ENCODE results near the gene C12orf76. TPM values are rescaled to one million over a fixed set of nuclear protein-coding genes. Genes with fewer than 3 reads are reported as not detected.
A peak's percentile ranks its signal among the peaks of the same experiment; 100 is the strongest.

The C12orf76 gene
- total and polyA plus RNA-seq, 9 of the 15 experiments (the other 6 are each of a cell fraction or from before 2014, with no cell fraction given), result 6.3 to 38.6 (median 12.3) TPM

DNA sequence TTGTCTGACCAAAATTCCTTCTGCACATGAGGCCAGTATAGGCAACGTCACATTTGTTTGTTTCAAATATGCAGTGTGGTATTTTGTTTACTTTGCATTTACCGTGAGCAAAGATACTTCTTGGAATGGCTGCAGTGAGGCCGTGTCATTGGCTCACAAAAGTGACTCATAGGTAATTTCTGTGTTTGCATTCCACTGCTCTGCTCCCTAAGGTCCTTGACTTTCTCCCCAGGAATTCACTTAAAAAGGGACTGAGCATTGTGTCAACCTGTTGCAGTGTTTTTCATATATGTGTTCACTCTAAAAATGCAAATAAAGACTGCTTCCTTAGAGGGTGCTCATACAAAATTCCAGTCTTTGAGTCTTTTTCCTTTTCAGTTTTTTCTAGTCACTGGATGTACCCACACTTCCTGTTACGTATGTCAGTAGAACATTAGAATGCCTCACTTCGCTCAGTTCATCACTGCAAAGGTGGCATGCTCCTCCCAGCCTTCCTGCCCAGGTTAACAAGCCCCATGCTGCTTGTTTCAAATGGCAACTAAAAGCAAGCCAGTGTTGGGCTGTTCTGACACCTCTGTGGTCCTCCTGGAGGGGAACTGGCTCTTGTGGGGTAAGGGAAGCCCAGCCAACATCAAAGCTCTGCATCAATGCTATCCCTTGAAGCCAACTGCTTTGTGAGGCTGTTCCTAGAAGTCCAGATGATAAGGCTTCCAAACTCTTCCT lies 9.1 kb downstream of the C12orf76 start (continued):
- TF ChIP-seq FOSL1 (tag; conservative IDR thresholded peaks at IDR 0.05) (peak; percentile 83), CTBP1 (IDR thresholded peaks at IDR 0.05; ENCODE audit: borderline replicate concordance) (no peak), DPF2 (IDR thresholded peaks at IDR 0.05) (0 out of 2 replicates have a peak, but pooled peaks have one; percentile 28), KLF1 (tag; IDR thresholded peaks at IDR 0.05) (no peak), ZNF316 (IDR thresholded peaks at IDR 0.05) (peak; percentile 76), ATF7 (IDR thresholded peaks at IDR 0.05) (0 out of 2 replicates have a peak, but pooled peaks have one; percentile 17), TEAD4 (IDR thresholded peaks at IDR 0.05; ENCODE audit: low read length) (0 out of 2 replicates have a peak, but pooled peaks have one; percentile 4), TEAD4 (CRISPR knock-in tag; IDR thresholded peaks at IDR 0.05; ENCODE audit: borderline replicate concordance) (no peak), ATF3 (IDR thresholded peaks at IDR 0.05) (peak; percentile 69), ATF3 (CRISPR knock-in tag; conservative IDR thresholded peaks at IDR 0.05) (no peak), TAF1 (IDR thresholded peaks at IDR 0.05; ENCODE audit: control insufficient read depth, extremely low read depth, insufficient read depth, low read length, severe bottlenecking) (no peak), CCNT2 (IDR thresholded peaks at IDR 0.05; ENCODE audit: borderline replicate concordance, extremely low read depth, insufficient read length, low read depth, low read length) (no peak), PATZ1 (CRISPR knock-in tag; IDR thresholded peaks at IDR 0.05; ENCODE audit: borderline replicate concordance) (no peak), VEZF1 (CRISPR knock-in tag; IDR thresholded peaks at IDR 0.05) (0 out of 2 replicates have a peak, but pooled peaks have one; percentile 19), SMARCA4 (IDR thresholded peaks at IDR 0.05) (peak; percentile 25; the same call in 1 of the 2 replicates), C11orf30 (IDR thresholded peaks at IDR 0.05; ENCODE audit: low read depth) (peak; percentile 68)
- TF ChIP-seq, protein P1, sequence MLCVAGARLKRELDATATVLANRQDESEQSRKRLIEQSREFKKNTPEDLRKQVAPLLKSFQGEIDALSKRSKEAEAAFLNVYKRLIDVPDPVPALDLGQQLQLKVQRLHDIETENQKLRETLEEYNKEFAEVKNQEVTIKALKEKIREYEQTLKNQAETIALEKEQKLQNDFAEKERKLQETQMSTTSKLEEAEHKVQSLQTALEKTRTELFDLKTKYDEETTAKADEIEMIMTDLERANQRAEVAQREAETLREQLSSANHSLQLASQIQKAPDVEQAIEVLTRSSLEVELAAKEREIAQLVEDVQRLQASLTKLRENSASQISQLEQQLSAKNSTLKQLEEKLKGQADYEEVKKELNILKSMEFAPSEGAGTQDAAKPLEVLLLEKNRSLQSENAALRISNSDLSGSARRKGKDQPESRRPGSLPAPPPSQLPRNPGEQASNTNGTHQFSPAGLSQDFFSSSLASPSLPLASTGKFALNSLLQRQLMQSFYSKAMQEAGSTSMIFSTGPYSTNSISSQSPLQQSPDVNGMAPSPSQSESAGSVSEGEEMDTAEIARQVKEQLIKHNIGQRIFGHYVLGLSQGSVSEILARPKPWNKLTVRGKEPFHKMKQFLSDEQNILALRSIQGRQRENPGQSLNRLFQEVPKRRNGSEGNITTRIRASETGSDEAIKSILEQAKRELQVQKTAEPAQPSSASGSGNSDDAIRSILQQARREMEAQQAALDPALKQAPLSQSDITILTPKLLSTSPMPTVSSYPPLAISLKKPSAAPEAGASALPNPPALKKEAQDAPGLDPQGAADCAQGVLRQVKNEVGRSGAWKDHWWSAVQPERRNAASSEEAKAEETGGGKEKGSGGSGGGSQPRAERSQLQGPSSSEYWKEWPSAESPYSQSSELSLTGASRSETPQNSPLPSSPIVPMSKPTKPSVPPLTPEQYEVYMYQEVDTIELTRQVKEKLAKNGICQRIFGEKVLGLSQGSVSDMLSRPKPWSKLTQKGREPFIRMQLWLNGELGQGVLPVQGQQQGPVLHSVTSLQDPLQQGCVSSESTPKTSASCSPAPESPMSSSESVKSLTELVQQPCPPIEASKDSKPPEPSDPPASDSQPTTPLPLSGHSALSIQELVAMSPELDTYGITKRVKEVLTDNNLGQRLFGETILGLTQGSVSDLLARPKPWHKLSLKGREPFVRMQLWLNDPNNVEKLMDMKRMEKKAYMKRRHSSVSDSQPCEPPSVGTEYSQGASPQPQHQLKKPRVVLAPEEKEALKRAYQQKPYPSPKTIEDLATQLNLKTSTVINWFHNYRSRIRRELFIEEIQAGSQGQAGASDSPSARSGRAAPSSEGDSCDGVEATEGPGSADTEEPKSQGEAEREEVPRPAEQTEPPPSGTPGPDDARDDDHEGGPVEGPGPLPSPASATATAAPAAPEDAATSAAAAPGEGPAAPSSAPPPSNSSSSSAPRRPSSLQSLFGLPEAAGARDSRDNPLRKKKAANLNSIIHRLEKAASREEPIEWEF (CRISPR knock-in tag; IDR thresholded peaks at IDR 0.05), result no peak

Data from K562 (cell line).